Measurements from ENCODE around the gene ERCC2. TPM values are rescaled to one million over a fixed set of nuclear protein-coding genes. Genes with fewer than 3 reads are reported as not detected.

Gene ERCC2
- total and polyA plus RNA-seq, 2 experiments from 2014 or later: 19.2 to 69.1 TPM

GRCh38 chr19:45382426-45382825 lies 12.1 kb upstream of the ERCC2 start:
- TF ChIP-seq CTCF (IDR thresholded peaks at IDR 0.05; ENCODE audit: low read depth, low read length): no peak
- Histone ChIP-seq H3K36me3 (no peaks in the 10 kb centered on the region), H3K4me1 (ENCODE audit: low read depth) (no peaks in the 10 kb centered on the region), H3K4me3 (no peak overlapping the region), H3K9me3 (ENCODE audit: low read depth) (no peaks in the 10 kb centered on the region), H3K27ac (no peak overlapping the region), H3K27me3 (peaks cover 14% of the 10 kb centered on the region)
- no peak for DNase-seq (ENCODE audit: low read depth in 1 of 2, low spot score in 1 of 2)

GRCh38 chr19:45380107-45380506 lies 9.7 kb upstream of the ERCC2 start:
- peaks cover 7% of the 10 kb centered on the region for H3K4me1 ChIP-seq (ENCODE audit: low read depth)
- no peaks in the 10 kb centered on the region for H3K9me3 ChIP-seq (ENCODE audit: low read depth)
- no peak overlapping the region for H3K4me3 ChIP-seq
- TF ChIP-seq CTCF (IDR thresholded peaks at IDR 0.05; ENCODE audit: low read depth, low read length): no peak
- no peaks in the 10 kb centered on the region for H3K36me3 ChIP-seq
- DNase-seq (ENCODE audit: low read depth in 1 of 2, low spot score in 1 of 2): no peak
- peaks cover 3% of the 10 kb centered on the region for H3K27me3 ChIP-seq
- H3K27ac ChIP-seq: peak overlapping the region; percentile 39

GRCh38 chr19:45376045-45376724 lies 5.8 kb upstream of the ERCC2 start:
- no peaks in the 10 kb centered on the region for H3K36me3 ChIP-seq
- peaks cover 7% of the 10 kb centered on the region for H3K4me1 ChIP-seq (ENCODE audit: low read depth)
- peak; percentile 54 to 99 for DNase-seq (ENCODE audit: low read depth in 1 of 2, low spot score in 1 of 2)
- peak overlapping the region; percentile 82 for H3K27ac ChIP-seq
- no peaks in the 10 kb centered on the region for H3K27me3 ChIP-seq
- no peak for TF ChIP-seq CTCF (IDR thresholded peaks at IDR 0.05; ENCODE audit: low read depth, low read length)
- H3K4me3 ChIP-seq: no peak overlapping the region
- H3K9me3 ChIP-seq (ENCODE audit: low read depth): no peaks in the 10 kb centered on the region

- H3K27ac ChIP-seq: no peak overlapping the region
- no peaks in the 10 kb centered on the region for H3K27me3 ChIP-seq
- DNase-seq (ENCODE audit: low read depth in 1 of 2, low spot score in 1 of 2): no peak
- H3K4me1 ChIP-seq (ENCODE audit: low read depth): no peaks in the 10 kb centered on the region
- TF ChIP-seq CTCF (IDR thresholded peaks at IDR 0.05; ENCODE audit: low read depth, low read length): no peak
- H3K4me3 ChIP-seq: no peak overlapping the region
- no peaks in the 10 kb centered on the region for H3K9me3 ChIP-seq (ENCODE audit: low read depth)
- H3K36me3 ChIP-seq: peaks cover 4% of the 10 kb centered on the region
Observed at GRCh38 chr19:45368737-45369340, 1.5 kb downstream of the ERCC2 start.

GRCh38 chr19:45368127-45368526 lies 2.2 kb downstream of the ERCC2 start:
- no peak for DNase-seq (ENCODE audit: low read depth in 1 of 2, low spot score in 1 of 2)
- H3K27ac ChIP-seq: no peak overlapping the region
- H3K4me3 ChIP-seq: no peak overlapping the region
- no peaks in the 10 kb centered on the region for H3K9me3 ChIP-seq (ENCODE audit: low read depth)
- H3K4me1 ChIP-seq (ENCODE audit: low read depth): no peaks in the 10 kb centered on the region
- H3K27me3 ChIP-seq: no peaks in the 10 kb centered on the region
- no peak for TF ChIP-seq CTCF (IDR thresholded peaks at IDR 0.05; ENCODE audit: low read depth, low read length)
- peaks cover 6% of the 10 kb centered on the region for H3K36me3 ChIP-seq

Measured in cardiac muscle cell (in vitro differentiated cells and primary cell).